Measurements from ENCODE around the gene NVL. TPM values are rescaled to one million over a fixed set of nuclear protein-coding genes. Genes with fewer than 3 reads are reported as not detected.

The NVL gene
- total RNA-seq, 1 experiment from 2014 or later = 21.9 TPM

DNA sequence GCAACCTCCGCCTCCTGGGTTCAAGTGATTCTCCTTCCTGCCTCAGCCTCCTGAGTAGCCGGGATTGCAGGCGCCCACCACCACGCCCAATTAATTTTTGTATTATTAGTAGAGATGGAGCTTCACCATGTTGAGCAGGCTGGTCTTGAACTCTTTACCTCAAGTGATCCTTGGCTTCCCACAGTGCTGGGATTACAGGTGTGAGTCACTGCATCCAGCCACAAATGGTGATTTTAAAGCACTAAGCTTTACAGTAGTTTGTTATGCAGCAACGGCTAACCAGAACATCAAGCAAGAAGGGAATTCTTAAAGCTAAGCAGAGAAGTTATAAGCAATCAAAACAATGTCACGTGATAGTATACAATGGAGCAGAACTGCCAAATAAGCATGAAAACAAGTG lies 65.7 kb downstream of the NVL start:
- Histone ChIP-seq H3K27me3 (ENCODE audit: insufficient read depth, low read length) (no peaks in the 10 kb centered on the region), H3K9ac (ENCODE audit: low read length) (no peak overlapping the region), H3K79me2 (ENCODE audit: insufficient read depth, low read length) (no peaks in the 10 kb centered on the region), H3K36me3 (ENCODE audit: control insufficient read depth in 1 of 2, insufficient read depth in 2 of 2, low read length in 2 of 2) (peaks cover 0 to 7% of the 10 kb centered on the region in 2 experiments; a peak in 3 of 4 replicates), H3K9me3 (ENCODE audit: control insufficient read depth in 1 of 2, insufficient read depth in 1 of 2, low read depth in 1 of 2, low read length in 2 of 2) (no peaks in the 10 kb centered on the region), H3K4me1 (ENCODE audit: control insufficient read depth in 1 of 2, insufficient read depth in 2 of 2, low read length in 2 of 2) (0 out of 4 replicates have a peak, but pooled peaks cover 0 to 4% of the 10 kb centered on the region in 2 experiments), H3K27ac (ENCODE audit: low read depth, low read length) (no peak overlapping the region), H3K4me2 (ENCODE audit: low read length) (no peak overlapping the region), H3K9me2 (ENCODE audit: insufficient read depth) (no peaks in the 10 kb centered on the region), H3K4me3 (replicated peaks in 1 of 2; ENCODE audit: low read depth in 1 of 2, low read length in 2 of 2) (no peak overlapping the region), H4K20me1 (ENCODE audit: insufficient read depth) (no peaks in the 10 kb centered on the region), H2AFZ (ENCODE audit: low read depth, low read length, poor library complexity, severe bottlenecking) (no peak overlapping the region)
- ChIA-PET CTCF (no interaction called here), POLR2A (no interaction called here), RAD21 (ENCODE audit: low non-redundant PET in 1 of 2, low total read pairs in 2 of 2, uncharacterized antibody in 2 of 2, unreplicated experiment in 2 of 2) (no interaction called here)
- BruUV-seq (replicated peaks) = no TSS peak
- no peak for DNase-seq (ENCODE audit: low read depth, low spot score)
- intact Hi-C loops (cut with micrococcal nuclease) = no loop called here
- ATAC-seq = no peak; the same call in 1 of the 2 replicates
- no peak for TF ChIP-seq FOSL1 (IDR thresholded peaks at IDR 0.05; ENCODE audit: low read depth)
- TF ChIP-seq, protein P1, sequence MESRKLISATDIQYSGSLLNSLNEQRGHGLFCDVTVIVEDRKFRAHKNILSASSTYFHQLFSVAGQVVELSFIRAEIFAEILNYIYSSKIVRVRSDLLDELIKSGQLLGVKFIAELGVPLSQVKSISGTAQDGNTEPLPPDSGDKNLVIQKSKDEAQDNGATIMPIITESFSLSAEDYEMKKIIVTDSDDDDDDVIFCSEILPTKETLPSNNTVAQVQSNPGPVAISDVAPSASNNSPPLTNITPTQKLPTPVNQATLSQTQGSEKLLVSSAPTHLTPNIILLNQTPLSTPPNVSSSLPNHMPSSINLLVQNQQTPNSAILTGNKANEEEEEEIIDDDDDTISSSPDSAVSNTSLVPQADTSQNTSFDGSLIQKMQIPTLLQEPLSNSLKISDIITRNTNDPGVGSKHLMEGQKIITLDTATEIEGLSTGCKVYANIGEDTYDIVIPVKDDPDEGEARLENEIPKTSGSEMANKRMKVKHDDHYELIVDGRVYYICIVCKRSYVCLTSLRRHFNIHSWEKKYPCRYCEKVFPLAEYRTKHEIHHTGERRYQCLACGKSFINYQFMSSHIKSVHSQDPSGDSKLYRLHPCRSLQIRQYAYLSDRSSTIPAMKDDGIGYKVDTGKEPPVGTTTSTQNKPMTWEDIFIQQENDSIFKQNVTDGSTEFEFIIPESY (IDR thresholded peaks at IDR 0.05; ENCODE audit: extremely low read depth, insufficient replicate concordance, low read length) = no peak
- TF ChIP-seq, protein P2, sequence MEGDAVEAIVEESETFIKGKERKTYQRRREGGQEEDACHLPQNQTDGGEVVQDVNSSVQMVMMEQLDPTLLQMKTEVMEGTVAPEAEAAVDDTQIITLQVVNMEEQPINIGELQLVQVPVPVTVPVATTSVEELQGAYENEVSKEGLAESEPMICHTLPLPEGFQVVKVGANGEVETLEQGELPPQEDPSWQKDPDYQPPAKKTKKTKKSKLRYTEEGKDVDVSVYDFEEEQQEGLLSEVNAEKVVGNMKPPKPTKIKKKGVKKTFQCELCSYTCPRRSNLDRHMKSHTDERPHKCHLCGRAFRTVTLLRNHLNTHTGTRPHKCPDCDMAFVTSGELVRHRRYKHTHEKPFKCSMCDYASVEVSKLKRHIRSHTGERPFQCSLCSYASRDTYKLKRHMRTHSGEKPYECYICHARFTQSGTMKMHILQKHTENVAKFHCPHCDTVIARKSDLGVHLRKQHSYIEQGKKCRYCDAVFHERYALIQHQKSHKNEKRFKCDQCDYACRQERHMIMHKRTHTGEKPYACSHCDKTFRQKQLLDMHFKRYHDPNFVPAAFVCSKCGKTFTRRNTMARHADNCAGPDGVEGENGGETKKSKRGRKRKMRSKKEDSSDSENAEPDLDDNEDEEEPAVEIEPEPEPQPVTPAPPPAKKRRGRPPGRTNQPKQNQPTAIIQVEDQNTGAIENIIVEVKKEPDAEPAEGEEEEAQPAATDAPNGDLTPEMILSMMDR (IDR thresholded peaks at IDR 0.05 in 2 of 3, conservative IDR thresholded peaks at IDR 0.05 in 1 of 3; ENCODE audit: borderline replicate concordance in 1 of 3, insufficient read depth in 1 of 3, low read depth in 2 of 3, low read length in 2 of 3) = no peak
- no peak for TF ChIP-seq POLR2A (IDR thresholded peaks at IDR 0.05; ENCODE audit: borderline replicate concordance, extremely low read depth, insufficient read depth, insufficient read length)

All from HCT116 (cell line).